ENCODE measurements around the gene GFRA3.
A peak's percentile ranks its signal among the peaks of the same experiment; 100 is the strongest.

Gene GFRA3

GRCh38 chr5:138240650-138241385, 33.6 kb downstream of the GFRA3 start:
- POLR2A ChIA-PET = interaction anchor here (0.6 to 1.6 kb wide), 4 partner anchors 11 to 97 kb away, joined by 3 to 4 read pairs (median 3); partner anchors contain the start of gene FAM53C

GRCh38 chr5:138238034-138238433, 36.4 kb downstream of the GFRA3 start:
- TF ChIP-seq ZBTB8A (tag by site-specific recombination; IDR thresholded peaks at IDR 0.05) (no peak), GLI2 (tag by site-specific recombination; IDR thresholded peaks at IDR 0.05; ENCODE audit: borderline replicate concordance, low read depth) (no peak), ZNF549 (tag by site-specific recombination; IDR thresholded peaks at IDR 0.05) (no peak), ZNF426 (tag by site-specific recombination; IDR thresholded peaks at IDR 0.05) (no peak)
- Histone ChIP-seq H3K36me3 (ENCODE audit: control insufficient read depth in 2 of 2, insufficient read depth in 1 of 2, low read length in 2 of 2) (no peaks in the 10 kb centered on the region), H3K4me1 (ENCODE audit: control insufficient read depth, insufficient read depth, low read length) (peaks cover 6% of the 10 kb centered on the region; the same call in 1 of the 2 replicates), H3K9me3 (ENCODE audit: control insufficient read depth, insufficient read depth, low read depth, low read length) (no peaks in the 10 kb centered on the region), H3K4me3 (ENCODE audit: low read depth, low read length) (no peak overlapping the region), H3K27ac (ENCODE audit: extremely low read depth, low read depth, low read length) (no peak overlapping the region)
- ChIA-PET POLR2A (no interaction called here), CTCF (interaction anchor here (0.6 kb wide), 2 partner anchors 15 to 132 kb away, joined by 3 to 4 read pairs; no protein-coding TSS in a partner anchor)

More at GRCh38 chr5:138240650-138241385, 33.6 kb downstream of the GFRA3 start:
- Histone ChIP-seq H3K4me1 (ENCODE audit: control insufficient read depth, insufficient read depth, low read length) (peaks cover 6% of the 10 kb centered on the region; the same call in 1 of the 2 replicates), H3K27ac (ENCODE audit: extremely low read depth, low read depth, low read length) (no peak overlapping the region), H3K4me3 (ENCODE audit: low read depth, low read length) (no peak overlapping the region), H3K9me3 (ENCODE audit: control insufficient read depth, insufficient read depth, low read depth, low read length) (no peaks in the 10 kb centered on the region), H3K36me3 (ENCODE audit: control insufficient read depth in 2 of 2, insufficient read depth in 1 of 2, low read length in 2 of 2) (no peaks in the 10 kb centered on the region)
- CTCF ChIA-PET = interaction anchor here (1.4 kb wide), 2 partner anchors 13 to 111 kb away, joined by 3 to 4 read pairs; partner anchors contain the start of gene KDM3B
- no peak for TF ChIP-seq KLF7 (tag by site-specific recombination; IDR thresholded peaks at IDR 0.05; ENCODE audit: borderline replicate concordance)
- TF ChIP-seq ZNF510 (tag by site-specific recombination; IDR thresholded peaks at IDR 0.05; ENCODE audit: insufficient replicate concordance) = no peak
- no peak for TF ChIP-seq ZNF114 (tag by site-specific recombination; IDR thresholded peaks at IDR 0.05)
- no peak for TF ChIP-seq ZNF10 (tag by site-specific recombination; IDR thresholded peaks at IDR 0.05)
- peak; percentile 31; the same call in 1 of the 2 replicates for TF ChIP-seq ZNF664 (tag by site-specific recombination; IDR thresholded peaks at IDR 0.05)

- ChIA-PET CTCF (interaction anchor here (0.6 to 1.1 kb wide), 4 partner anchors 15 to 966 kb away, joined by 3 read pairs; no protein-coding TSS in a partner anchor), POLR2A (no interaction called here)
- Histone ChIP-seq H3K9me3 (ENCODE audit: control insufficient read depth, insufficient read depth, low read depth, low read length) (no peaks in the 10 kb centered on the region), H3K27ac (ENCODE audit: extremely low read depth, low read depth, low read length) (no peak overlapping the region), H3K4me1 (ENCODE audit: control insufficient read depth, insufficient read depth, low read length) (peaks cover 18% of the 10 kb centered on the region), H3K36me3 (ENCODE audit: control insufficient read depth in 2 of 2, insufficient read depth in 1 of 2, low read length in 2 of 2) (no peaks in the 10 kb centered on the region), H3K4me3 (ENCODE audit: low read depth, low read length) (no peak overlapping the region)
- TF ChIP-seq ZNF76 (tag by site-specific recombination; IDR thresholded peaks at IDR 0.05; ENCODE audit: borderline replicate concordance, low read depth) = no peak
- TF ChIP-seq ATF2 (tag by site-specific recombination; IDR thresholded peaks at IDR 0.05; ENCODE audit: low read depth) = no peak
- no peak for TF ChIP-seq SCRT1 (tag by site-specific recombination; IDR thresholded peaks at IDR 0.05; ENCODE audit: borderline replicate concordance)
- TF ChIP-seq EGR2 (tag by site-specific recombination; IDR thresholded peaks at IDR 0.05; ENCODE audit: low read depth) = 0 out of 2 replicates have a peak, but pooled peaks have one; percentile 43
Measured at GRCh38 chr5:138234651-138235050, 39.8 kb downstream of the GFRA3 start.

GRCh38 chr5:138233280-138233679, 41.1 kb downstream of the GFRA3 start:
- no peaks in the 10 kb centered on the region for H3K9me3 ChIP-seq (ENCODE audit: control insufficient read depth, insufficient read depth, low read depth, low read length)
- no peak overlapping the region for H3K27ac ChIP-seq (ENCODE audit: extremely low read depth, low read depth, low read length)
- H3K36me3 ChIP-seq (ENCODE audit: control insufficient read depth in 2 of 2, insufficient read depth in 1 of 2, low read length in 2 of 2) = no peaks in the 10 kb centered on the region
- TF ChIP-seq ZNF76 (tag by site-specific recombination; IDR thresholded peaks at IDR 0.05; ENCODE audit: borderline replicate concordance, low read depth) (no peak), ZNF548 (tag by site-specific recombination; IDR thresholded peaks at IDR 0.05) (peak; percentile 90)
- ChIA-PET POLR2A (no interaction called here), CTCF (interaction anchor here (0.9 to 3.0 kb wide), 2 partner anchors 11 to 217 kb away, joined by 3 to 15 read pairs; no protein-coding TSS in a partner anchor)
- H3K4me3 ChIP-seq (ENCODE audit: low read depth, low read length) = no peak overlapping the region
- peaks cover 18% of the 10 kb centered on the region for H3K4me1 ChIP-seq (ENCODE audit: control insufficient read depth, insufficient read depth, low read length)

Data from HEK293 (cell line).